ENCODE measurements around the gene KRT80.

GRCh38 chr12:52232674-52233461, 41.1 kb upstream of the KRT80 start, which contains the start of gene KRT7:
- TF ChIP-seq CTCF (IDR thresholded peaks at IDR 0.05) (no peak), POLR2AphosphoS5 (IDR thresholded peaks at IDR 0.05; ENCODE audit: insufficient read depth in 1 of 2, low read depth in 1 of 2) (no peak)

Data from vagina (tissue), 2 donors.